ENCODE results near the gene ACAA1.
"Not testable (repeated sequence)": the region's sequence is repeated elsewhere in the genome, so short reads cannot be mapped to it uniquely, and the experiment has no call there.

ACAA1 gene, protein sequence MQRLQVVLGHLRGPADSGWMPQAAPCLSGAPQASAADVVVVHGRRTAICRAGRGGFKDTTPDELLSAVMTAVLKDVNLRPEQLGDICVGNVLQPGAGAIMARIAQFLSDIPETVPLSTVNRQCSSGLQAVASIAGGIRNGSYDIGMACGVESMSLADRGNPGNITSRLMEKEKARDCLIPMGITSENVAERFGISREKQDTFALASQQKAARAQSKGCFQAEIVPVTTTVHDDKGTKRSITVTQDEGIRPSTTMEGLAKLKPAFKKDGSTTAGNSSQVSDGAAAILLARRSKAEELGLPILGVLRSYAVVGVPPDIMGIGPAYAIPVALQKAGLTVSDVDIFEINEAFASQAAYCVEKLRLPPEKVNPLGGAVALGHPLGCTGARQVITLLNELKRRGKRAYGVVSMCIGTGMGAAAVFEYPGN

DNA sequence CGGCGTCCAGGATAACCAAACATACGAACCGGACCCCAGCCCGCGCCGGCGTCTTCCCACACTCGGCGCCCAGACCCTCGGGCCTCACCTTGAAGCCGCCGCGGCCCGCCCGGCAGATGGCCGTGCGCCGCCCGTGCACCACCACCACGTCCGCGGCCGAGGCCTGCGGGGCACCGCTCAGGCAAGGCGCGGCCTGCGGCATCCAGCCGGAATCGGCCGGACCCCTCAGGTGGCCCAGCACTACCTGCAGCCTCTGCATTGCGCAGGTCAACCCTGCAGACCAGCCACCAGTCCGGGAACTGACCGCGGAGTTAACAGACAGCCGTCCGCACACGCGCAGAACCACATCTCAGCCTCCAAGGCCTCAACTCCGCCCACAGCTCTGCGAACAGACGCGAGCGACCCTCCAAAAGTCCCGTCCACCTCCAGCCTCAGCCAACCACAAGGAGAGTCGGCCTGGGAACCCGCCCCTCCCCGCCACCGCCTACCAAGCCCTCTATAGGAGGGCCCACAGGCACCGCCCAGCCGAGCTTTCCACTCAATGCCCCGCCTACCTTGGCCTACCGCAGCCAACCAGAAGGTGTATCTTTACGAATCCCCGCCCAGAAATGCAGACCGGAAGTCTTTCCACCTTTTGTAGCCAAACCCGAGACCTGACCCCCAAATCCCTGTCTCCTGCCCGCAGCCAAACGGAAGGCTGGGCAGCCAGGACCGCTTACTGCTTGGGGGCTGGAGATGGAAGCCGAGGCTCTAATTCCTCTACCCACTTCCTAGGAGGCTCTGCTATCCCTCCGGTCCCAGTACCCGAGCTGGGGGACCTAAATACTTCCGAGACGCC lies at the start of gene ACAA1:
TSS of gene ACAA1 (minus strand) at position 351 of the 838 bp plus-strand sequence. CDS start at position 259, 92 bp downstream.
- peak; percentile 94 for DNase-seq

DNA sequence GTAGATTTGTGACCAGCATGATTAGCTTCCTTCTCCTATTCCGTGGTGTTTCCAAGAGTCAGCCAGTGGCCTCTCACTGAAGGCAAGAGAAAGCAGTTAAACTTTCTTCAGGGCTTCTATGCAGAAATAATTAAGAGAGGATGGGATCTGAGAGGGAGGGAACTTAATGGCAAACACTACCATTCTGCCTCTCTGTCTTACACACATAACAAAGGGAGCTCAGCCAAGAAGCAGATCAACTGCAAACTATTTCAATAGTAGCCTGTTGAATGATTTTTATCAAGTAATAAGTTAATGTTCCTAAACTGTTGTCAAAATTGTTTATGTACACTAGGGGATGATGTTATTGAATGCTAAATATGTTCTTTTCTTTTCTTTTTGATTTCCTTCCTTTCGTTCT lies 40.3 kb upstream of the ACAA1 start:
- DNase-seq: no peak

DNA sequence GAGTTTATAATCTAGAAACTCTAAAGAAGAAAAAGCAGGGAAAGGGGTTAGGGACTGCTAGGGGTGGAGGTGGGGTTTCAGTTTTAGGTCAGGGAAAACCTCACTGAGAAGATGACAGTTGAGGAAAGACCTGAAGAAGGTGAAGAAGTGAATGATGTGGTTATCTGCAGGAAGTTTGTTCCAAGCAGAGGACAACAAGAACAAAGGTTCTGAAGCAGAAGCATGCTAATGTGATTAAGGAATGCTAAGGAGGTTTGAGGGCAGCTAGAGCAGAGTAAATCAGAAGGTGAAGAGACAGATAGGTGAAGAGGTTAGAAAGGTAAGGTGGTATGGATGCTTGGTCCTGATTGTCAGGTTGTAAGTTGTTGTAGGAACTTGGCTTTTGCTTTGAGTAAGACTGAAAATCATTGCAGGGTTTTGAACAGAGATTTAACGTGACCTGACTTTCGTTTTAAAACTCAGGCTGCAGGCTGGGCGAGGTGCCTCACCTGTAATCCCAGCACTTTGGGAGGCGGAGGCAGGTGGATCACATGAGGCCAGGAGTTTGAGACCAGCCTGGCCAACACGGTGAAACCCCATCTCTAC lies 37.0 kb upstream of the ACAA1 start:
- no peak for DNase-seq

DNA sequence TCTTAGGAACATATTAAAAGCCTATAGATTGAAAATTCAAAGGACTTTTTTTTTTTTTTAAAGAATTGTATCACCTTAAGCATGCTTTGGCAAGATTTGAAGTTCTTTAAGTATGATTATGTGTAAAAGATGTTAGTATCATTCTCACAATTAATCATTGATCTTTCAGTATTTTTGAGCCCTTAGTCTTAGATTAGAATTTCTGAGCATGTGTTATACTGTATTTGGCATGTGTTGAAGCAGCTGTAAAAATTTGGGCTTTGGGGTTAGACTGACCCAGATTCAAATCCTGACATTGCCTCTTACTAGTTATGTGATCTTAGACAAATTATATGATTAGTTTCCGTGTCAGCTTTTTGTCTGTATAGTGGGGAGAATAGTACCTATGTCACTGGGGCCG lies 34.7 kb upstream of the ACAA1 start:
- DNase-seq: no peak

DNA sequence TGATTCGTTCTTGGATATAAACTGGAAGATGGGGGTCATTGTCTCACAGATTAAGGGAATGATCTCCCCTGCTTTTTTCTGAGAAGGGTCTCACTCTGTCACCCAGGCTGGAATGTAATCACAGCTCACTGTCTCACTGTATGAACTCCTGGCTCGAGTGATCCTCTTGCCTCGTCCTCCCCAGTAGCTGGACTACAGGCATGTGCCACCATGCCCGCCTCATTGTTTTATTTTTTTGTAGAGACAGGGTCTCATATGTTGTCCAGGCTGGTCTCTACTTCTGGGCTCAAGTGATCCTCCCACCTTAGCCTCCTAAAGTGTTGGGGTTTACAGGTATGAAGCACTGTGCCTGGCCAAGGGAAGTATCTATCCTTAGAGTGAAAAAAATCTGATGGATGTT lies 33.8 kb upstream of the ACAA1 start:
- no peak for DNase-seq

DNA sequence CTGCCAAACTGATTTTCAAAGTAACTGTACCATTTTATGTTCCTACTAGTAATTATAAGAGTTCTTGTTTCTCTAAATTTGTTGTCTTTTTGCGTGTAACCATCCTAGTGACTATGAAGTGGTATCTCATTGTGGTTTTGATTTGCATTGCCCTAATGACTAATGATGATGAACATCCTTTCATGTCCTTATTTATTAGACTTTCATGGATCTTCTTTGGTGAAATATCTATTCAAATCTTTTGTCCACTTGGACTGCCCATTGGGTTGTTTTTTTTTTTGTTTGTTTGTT lies 32.0 kb upstream of the ACAA1 start:
- DNase-seq: no peak

DNA sequence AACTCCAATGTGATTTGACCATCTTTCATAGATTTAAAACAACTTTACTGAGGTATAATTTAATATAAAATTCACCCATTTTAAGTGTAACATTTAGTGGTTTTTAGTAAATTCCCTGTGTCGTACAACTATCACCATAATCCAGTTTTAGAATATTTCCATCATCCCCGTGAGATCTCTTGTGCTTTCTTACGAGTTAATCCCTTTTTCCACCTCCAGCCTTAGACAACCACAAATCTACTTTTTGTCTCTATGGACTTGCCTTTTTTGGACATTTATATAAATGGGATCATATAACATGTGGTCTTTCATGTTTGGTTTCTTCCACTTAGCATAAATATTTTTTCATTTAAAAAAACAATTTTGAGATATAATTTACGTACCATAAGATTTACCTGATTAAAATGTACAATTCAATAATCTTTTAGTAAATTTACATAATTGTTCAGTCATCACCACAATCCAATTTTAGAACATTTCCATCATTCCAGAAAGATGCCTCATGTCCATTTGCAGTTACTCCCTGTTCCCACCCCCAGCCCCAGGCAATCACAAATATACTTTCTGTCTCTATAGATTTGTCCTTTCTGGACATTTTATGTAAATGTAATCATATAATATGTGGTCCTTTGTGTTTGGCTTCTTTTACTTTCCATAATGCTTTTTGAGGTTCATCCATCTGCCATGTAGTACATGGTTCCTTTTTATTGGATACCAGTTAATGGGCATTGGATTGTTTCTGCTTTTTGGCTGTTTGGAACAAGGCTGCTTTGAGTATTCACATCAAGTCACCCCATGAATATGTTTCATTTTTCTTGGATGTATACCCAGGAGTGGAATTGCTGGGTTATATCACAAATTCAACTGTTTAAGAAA lies 31.5 kb upstream of the ACAA1 start:
- no peak for DNase-seq

DNA sequence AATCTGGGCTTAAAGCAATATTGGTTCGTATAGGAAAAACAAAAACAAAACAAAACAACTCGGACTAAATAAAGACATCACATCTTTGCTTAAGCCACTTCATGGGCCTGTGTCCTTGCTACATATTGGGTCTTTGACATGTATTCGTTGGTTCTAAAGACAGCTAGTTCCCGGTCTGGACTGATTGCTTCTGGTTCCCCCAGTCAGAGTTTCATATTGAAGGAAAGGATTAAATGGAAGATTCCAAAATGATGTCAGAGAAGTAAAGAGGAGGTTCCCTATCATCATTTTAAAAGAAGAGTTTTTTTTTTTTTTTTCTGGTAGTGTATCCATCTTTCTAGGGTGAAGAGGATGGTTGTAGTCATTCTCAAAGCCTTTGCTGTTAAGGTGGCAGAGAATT lies 30.7 kb upstream of the ACAA1 start:
- DNase-seq: no peak

DNA sequence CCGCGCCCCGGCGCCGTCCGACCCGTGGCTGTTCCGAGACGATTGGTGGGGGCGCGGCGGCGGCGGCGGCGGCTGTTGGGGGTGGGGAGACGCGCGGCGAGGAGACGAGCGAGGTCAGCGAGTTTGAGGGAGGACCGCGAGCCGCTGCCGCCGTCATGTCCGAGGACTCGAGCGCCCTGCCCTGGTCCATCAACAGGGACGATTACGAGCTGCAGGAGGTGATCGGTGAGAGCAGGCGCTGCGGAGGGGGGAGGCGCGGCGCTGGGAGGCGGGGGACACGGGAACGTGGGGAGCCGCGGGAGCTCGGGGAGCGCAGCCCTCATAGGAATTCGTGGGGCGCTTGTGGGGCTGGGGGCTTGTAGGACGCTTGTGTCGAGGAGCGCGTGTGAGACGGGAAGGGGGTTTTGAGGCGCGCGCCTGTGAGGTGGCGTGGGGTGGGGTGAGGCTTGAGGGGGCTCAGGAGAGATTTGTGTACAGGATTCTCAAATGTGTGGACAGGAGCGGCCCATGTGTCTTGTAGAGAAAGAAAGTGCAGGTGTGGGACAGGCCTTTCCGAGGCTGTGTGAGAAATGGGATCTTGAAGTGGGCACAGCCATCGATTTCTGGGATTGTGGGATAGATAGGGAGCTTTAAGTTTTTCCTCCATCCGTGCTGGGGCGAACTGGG lies 28.9 kb upstream of the ACAA1 start:
- DNase-seq: no peak

DNA sequence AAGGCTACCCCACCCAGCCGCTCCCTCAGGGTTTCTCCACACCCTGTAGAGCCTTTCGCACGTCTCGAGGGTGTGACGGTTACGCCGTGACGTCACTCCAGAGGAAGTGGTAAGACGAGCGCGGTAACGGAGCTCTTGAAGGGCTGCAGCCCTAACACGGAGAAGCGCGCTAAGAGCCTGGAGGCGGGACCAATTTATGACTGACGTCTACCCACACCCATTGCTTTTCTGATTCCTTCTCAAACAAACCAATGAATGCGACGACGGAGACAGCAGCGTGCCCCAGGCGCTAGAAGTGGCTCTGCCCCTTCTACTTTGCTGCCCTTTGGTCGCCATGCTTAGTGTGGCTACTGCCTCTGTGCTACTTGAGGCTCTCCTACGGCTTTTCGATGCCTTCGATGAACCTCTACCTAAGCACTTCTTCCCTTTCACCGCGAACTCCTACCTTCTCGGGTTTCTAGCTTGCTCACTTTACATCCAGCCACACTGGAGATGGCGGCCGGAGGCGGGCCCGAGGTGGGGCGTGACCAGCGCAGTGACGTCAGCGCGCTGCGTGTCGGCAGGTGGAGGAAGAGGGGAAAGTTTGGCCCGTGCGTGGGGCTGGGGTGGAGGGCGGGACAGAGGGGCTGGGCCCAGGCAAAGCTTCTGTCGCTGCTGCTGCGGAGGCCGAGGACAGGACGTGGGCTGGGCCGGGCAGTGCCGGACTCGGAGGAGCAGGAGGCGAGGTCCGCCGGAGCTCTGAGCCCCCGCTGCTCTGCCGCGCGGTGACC lies 28.2 kb upstream of the ACAA1 start, which contains the start of gene OXSR1:
TSS of gene OXSR1 (plus strand) at position 586 of the 770 bp plus-strand sequence. CDS start 340 bp downstream, outside the sequence.
- DNase-seq: peak; percentile 98

DNA sequence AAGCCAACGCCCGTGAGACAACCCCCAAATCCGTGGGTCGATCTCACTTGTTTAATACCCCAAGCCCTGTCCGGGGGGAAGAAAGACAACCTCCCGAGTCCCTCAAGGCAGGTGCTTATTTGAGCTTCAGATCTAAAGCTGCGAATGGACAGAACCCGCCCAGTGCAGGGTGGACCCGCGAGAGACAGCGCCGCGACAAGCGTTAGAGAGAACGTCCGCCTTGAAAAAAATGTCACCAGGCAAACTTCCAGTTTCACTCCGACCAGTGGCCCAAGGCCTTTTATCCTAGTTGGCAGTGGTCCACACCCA lies 27.7 kb upstream of the ACAA1 start:
- DNase-seq: no peak

DNA sequence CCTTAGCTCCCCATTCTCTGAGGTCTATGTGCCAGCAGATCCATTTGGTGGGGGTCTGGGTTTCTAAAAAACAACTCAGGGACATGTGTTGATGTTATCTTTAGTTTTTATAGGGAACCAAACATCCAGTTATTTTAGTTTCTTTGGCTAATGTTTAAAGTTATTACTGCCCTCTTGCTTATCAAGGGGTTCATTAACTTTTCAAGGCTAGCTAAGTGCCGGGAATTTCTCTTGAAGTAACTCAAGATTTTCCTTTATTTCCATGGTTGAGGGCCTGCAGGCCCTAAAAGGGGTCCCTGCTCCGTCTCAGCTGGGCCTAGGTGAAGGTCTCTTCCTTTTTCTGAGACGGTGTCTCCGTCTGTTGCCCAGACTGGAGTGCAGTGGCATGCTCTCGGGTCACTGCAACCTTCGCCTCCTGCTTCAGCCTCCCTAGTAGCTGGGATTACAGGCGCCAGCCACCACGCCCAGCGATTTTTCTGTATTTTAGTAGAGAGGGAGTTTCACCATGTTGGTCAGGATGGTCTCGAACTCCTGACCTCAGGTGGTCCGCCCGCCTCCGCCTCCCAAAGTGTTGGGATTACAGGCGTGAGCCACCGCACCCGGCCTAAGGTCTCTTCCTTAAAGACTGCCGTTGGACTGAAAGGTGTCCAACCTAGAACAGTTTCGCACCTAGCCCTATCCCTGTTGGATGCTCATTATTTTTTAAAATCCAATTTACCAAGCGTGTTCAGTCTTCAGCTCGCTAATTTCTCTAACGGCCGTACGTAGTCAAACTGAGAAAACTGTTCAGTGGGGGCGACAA lies 27.1 kb upstream of the ACAA1 start:
- DNase-seq: no peak

DNA sequence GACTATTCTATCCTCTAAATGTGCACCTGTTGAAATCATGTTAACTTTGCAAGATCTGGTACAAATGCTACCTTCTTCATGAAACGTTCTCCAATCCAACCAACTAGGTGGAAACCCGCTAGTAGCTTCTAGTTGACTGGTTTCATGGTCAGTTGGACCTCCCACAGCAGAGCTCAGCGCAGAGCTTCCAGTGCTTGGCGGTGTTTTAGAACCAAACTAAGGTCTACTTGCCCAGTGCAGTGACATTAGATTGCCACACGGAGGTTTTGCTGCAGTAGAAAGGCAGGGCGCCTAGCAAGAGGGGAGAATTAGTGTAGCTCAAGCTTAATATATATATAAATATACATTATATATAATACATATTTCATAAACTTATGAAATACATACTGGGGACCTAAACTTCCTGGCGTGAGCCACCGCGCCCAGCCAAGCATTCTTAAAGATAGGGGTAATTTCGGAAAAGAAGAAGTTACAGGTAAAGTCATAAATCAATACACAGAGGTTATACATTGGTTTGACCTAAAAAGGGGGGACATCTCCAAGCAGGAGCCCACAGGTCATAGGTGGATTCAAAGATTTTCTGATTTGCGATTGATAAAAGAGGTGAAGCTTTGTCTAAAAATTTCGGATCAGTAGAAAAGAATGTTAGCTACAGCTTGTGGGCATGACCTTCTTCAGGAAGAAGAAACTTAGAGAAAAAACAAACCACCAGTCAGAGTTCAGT lies 26.4 kb upstream of the ACAA1 start:
- DNase-seq: no peak

DNA sequence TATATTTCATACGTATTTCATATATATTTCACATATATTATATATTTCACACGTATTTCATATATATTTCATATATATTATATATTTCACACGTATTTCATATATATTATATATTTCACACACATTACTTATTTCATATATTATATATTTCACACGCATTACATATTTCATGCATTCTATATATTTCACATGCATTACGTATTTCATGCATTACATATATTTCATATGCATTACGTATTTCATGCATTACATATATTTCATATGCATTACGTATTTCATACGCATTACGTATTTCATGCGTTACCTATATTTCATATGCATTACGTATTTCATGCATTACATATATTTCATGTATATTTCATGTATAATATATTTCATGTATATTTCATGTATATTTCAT lies 23.8 kb upstream of the ACAA1 start:
- not testable (repeated sequence) for DNase-seq

DNA sequence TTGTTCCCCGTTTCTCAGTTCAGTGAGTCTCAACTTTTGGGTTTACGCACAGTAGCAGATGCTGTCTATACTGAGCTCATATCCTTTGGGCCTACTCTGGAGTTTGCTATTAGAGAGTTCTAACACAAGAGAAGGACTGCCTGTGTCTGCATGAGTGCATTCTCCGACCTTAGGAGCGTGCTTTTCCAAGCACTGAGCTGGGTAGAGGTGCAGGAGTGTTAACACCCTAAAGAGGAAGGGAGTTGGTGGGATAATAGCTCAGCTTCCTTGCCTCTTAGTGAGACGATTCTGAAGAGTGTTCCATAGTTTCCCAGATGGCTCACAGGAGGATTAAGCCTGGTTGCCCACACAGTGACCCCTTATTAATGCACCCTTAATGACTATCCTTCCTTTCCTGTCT lies 21.5 kb upstream of the ACAA1 start:
- DNase-seq: no peak

DNA sequence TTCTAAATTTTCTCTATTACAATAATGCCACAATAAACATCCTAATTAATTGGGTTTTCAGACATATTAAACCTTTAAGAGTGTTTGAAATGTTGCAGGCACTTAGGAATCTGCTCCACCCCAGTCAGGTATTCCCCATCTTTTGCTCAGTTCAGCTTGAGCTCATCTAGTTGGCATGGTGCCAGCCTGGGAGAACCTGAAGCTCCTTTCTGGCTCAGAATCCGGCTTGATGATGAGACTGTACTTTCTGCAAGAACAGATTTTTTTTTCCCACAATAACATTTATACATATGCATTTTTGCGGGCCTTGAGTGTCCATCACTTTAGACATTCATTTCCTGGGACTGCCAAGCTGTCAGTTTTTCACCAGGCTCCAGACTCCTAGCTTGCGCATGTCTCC lies 20.7 kb upstream of the ACAA1 start:
- no peak for DNase-seq

DNA sequence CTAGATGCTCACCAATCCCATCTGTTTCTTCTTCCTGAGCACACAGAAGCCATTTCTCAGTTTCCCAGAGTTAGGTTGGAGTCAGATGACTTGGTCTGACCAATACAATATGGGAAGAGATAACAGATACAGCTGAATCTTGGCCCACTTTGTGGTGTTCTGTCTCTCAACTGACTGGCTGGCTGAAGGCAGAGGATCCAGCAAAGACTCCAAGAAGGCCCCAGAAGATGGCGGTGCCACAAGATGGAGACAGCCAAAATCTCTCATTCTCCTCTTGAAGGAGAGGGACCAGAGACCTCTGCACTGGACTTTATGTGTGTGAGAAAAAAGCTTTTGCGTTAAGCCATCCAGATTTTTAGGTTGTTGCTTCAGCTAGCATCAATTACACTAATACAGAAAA lies 20.2 kb upstream of the ACAA1 start:
- no peak for DNase-seq

DNA sequence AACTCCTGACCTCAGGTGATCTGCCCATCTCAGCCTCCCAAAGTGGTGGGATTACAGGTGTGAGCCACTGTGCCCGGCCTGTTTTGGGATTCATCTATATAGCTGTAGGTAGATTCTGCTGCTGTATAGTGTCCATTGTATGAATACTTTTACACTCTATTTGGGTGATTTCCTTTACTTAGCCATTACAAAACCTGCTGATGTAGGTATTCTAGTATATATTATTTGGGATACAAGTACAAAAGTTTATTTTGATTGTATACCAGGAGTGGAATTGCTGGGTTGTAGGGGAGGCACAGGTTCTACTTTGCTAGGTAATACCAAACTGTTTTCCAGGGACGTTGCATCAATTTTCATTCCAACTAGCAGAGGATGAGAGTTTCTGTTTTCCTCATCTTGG lies 18.9 kb upstream of the ACAA1 start:
- DNase-seq: no peak

DNA sequence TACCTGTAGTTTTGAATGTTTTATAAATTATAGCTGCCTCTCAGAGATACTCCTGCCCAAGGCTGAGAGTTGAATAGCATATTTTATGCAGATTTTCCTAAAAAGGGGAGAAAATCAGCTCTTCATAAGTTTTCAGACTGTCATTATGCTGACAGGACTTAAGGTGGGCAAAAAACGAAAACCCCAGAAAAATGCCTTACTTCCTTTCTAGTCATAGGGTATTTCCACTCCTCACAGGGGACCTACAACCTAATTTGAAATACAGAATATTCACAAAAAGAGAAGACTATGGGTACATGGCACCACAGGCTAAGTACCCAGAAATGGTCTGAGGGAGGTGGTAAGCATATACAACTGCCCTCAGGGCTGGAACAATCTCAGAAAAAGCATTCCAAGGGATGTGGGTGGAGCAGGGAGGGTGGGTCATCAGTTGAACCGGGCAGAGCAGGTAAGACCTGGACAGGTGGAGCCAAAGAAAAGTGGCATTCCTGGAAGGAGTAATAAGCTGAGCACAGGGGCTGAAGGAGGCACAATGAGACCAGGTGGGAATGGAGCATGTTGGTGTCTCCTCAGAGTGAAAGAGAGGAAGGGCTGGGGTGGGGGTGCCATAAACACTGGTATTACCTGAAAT lies 17.8 kb upstream of the ACAA1 start:
- DNase-seq: no peak

Data from activated T-cell treated with anti-CD3 and anti-CD28 coated beads, Interleukin-2, amount 50 U/mL, for 1 hour (primary cell).